DMS 273 treated with DMSO at 0.1 percent for 48 hours (cell line): ENCODE measurements around the gene GABARAPL1.
A peak's percentile ranks its signal among the peaks of the same experiment; 100 is the strongest.
"Not testable (repeated sequence)": the region's sequence is repeated elsewhere in the genome, so short reads cannot be mapped to it uniquely, and the experiment has no call there.

ENCODE experiments used
- DNase-seq: peaks from one replicate; lab custom pipeline; 2025; lab: John Stamatoyannopoulos, UW

The GABARAPL1 gene

DNA sequence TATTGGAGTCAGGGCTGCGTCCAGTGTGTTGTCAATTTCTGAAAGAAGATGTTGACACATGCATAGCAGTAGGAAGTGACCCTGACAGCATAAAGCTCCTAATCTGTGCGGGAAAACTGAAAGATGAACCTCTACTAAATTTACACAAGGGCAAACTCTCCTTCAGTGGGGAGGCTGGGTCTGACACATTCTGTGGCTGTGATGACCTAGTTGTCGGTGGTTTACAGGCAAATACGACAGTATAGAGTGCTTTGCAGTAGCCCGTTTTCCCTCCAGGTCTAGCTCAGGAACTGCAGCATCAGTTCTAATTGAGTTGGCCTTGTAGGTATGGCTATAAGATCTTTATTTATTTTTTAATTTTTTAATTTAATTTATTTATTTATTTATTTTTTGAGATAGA lies 14.8 kb upstream of the GABARAPL1 start:
- no peak for DNase-seq

DNA sequence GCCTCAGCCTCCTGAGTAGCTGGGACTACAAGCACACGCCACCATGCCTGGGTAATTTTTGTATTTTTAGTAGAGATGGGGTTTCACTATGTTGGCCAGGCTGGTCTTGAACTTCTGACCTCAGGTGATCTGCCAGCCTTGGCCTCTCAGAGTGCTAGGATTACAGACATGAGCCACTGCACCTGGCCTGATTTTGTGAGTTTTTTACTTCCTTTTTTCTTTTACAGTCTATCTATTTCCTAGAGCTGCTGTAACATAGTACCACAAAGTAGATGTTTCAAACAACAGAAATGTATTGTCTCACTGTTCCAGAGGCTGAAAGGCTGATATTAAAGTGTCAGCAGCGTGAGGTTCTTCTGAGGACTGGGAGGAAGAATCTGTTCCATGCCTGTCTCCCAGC lies 8.2 kb upstream of the GABARAPL1 start:
- not testable (repeated sequence) for DNase-seq

GRCh38 chr12:10205220-10205807 lies 7.4 kb upstream of the GABARAPL1 start:
- DNase-seq: no peak

DNA sequence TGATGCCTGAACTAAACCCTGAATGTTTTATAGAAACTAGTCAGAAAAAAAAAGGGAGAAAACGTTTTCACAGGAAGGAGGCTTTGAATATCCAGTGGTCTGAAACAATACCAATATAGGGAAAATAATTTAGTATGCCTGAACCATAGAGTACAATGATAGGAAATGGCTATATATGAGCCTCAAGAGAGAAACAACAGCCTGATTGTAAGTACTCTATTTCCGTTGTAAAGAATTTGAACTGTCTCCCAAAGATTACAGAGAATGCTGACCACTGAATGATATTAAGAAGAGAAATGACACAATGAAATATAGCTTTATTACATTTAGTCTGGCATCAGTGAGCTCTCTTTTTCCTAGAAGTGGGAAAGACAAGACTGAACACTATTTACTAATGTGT lies 5.5 kb upstream of the GABARAPL1 start:
- DNase-seq: no peak

DNA sequence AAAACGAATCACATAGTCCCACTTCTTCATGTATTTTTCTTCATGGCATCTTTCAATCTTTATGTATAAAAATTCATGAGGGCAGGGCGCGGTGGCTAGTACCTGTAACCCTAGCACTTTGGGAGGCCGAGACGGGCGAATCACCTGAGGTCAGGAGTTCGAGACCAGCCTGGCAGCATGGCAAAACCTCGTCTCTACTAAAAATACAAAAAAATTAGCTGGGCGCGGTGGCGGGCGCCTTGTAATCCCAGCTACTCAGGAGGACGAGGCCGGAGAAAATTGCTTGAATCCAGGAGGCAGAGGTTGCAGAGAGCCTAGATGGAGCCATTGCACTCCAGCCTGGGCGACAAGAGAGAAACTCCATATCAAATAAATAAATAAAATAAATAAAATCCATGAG lies 2.5 kb upstream of the GABARAPL1 start:
- DNase-seq: no peak

DNA sequence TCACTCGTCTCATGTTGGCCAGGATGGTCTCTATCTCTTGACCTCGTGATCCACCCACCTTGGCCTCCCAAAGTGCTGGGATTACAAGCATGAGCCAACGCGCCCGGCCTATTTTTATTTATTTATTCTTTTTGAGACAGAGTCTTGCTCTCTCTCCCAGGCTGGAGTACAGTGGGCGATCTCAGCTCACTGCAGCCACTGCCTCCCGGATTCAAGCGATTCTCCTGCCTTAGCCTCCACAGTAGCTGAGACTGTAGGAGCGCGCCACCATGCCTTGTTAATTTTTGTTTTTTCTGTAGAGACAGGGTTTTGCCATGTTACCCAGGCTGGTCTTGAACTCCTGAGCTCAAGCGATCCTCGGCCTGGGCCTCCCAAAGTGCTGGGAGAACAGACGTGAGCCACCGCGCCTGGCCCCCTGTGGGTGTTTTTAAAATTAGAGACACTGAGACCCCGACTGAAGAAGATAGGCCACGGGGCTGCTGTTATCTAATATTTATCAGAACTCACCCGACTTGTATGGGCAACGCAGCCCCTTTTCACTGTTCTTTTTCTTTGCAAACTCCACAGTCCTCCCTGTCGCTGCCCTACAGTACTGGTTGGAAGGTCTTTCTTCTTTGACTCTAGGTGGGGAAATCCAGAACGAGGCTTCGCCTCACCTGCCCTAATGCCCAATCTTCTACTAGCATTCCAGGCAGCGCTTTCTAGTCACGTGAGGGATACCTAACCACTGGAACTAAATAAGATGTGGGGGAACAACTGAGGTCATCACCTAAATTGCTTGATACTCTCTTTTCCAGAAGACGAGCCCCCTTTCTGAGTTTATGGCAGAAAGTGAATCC lies 1.4 kb upstream of the GABARAPL1 start:
- DNase-seq: no peak

GRCh38 chr12:10211940-10212738 lies 538 bp upstream of the GABARAPL1 start:
- DNase-seq: peak; percentile 48

- DNase-seq: no peak
Observed at GRCh38 chr12:10213168-10214135, 775 bp downstream of the GABARAPL1 start.

GRCh38 chr12:10214136-10214894 lies 1.6 kb downstream of the GABARAPL1 start:
- no peak for DNase-seq

GRCh38 chr12:10214895-10215267 lies 2.2 kb downstream of the GABARAPL1 start:
- no peak for DNase-seq

DNA sequence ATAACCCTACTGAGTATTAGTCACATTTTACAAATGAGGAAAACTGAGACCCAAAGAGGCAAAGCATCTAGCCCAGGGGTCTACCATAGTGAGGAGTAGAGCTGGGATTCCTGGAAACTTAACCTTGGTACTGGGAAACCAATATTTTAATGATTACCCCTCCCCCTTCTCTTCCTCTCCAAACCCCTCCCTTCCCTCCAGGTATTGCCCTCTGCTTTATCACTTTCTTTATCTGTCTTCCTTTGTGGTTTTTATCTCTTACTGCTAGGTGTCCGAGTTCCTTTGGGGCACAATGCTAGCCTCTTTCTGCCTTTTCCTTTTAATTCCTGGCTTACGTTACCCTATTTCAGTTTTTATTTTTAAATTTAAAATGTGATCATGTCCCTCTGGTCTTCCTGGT lies 2.8 kb downstream of the GABARAPL1 start:
- no peak for DNase-seq

- DNase-seq: not testable (repeated sequence)
Observed at GRCh38 chr12:10215946-10216345, 3.3 kb downstream of the GABARAPL1 start.

DNA sequence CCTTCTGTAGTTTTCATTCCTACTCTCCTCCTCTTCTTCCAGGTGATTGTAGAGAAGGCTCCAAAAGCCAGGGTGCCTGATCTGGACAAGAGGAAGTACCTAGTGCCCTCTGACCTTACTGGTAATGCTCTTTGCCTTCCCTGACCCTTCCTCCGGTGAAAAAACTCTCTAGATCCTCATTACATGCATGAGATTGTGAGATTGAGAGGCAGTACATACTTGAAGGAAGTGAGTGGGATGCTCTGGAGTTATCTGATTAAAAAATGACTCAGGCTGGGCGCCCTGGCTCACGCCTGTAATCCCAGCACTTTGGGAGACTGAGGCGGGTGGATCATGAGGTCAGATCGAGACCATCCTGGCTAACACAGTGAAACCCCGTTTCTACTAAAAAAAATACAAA lies 5.3 kb downstream of the GABARAPL1 start:
- DNase-seq: no peak

- DNase-seq: no peak
Observed at GRCh38 chr12:10220398-10221077, 7.9 kb downstream of the GABARAPL1 start.

DNA sequence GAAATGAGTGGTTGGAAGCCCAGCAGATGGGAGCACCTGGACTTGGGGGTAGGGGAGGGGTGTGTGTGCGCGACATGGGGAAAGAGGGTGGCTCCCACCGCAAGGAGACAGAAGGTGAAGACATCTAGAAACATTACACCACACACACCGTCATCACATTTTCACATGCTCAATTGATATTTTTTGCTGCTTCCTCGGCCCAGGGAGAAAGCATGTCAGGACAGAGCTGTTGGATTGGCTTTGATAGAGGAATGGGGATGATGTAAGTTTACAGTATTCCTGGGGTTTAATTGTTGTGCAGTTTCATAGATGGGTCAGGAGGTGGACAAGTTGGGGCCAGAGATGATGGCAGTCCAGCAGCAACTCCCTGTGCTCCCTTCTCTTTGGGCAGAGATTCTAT lies 9.2 kb downstream of the GABARAPL1 start:
- DNase-seq: no peak

- DNase-seq: no peak
Observed at GRCh38 chr12:10223208-10223607, 10.5 kb downstream of the GABARAPL1 start.

GRCh38 chr12:10225426-10225825 lies 12.7 kb downstream of the GABARAPL1 start:
- DNase-seq: not testable (repeated sequence)

- no peak for DNase-seq
Observed at GRCh38 chr12:10226086-10226485, 13.4 kb downstream of the GABARAPL1 start.

- DNase-seq: no peak
Observed at GRCh38 chr12:10226731-10227130, 14.1 kb downstream of the GABARAPL1 start.

- no peak for DNase-seq
Observed at GRCh38 chr12:10227648-10228047, 15.0 kb downstream of the GABARAPL1 start.
